Measurements from ENCODE around the gene TM9SF3.

DNA sequence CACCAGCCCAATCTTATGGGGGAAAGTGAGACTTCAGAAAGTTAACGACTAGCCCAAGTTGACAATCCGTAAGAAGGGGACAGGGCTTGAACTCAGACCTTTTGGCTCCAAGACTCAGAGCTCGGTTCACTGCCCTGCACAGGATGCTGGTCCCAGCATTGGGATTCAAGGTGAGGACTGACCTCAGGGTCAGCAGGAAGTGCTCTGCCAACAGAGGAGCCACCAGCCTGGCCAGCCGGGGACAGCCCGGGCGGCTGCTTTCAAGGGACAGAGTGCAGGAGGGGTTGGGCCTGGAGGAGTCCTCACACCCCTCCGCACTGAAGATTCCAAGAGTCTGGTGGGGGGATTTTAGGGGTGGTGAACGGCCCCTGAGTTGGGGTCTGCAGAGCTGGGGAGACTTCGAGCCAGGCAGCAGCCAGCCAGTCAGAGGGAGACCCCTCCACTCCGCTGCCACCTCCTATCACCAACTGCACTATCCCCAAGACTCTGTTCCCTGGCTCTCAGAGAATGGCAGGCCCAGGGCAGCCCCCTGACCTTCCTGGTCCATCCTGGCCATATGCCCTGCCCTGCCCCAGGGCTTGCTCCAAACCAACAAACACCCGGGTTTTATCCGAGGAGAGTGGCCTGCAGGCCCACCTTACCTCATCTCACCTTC is 92.8 kb downstream of the TM9SF3 start:
- TF ChIP-seq, protein P1, sequence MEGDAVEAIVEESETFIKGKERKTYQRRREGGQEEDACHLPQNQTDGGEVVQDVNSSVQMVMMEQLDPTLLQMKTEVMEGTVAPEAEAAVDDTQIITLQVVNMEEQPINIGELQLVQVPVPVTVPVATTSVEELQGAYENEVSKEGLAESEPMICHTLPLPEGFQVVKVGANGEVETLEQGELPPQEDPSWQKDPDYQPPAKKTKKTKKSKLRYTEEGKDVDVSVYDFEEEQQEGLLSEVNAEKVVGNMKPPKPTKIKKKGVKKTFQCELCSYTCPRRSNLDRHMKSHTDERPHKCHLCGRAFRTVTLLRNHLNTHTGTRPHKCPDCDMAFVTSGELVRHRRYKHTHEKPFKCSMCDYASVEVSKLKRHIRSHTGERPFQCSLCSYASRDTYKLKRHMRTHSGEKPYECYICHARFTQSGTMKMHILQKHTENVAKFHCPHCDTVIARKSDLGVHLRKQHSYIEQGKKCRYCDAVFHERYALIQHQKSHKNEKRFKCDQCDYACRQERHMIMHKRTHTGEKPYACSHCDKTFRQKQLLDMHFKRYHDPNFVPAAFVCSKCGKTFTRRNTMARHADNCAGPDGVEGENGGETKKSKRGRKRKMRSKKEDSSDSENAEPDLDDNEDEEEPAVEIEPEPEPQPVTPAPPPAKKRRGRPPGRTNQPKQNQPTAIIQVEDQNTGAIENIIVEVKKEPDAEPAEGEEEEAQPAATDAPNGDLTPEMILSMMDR (conservative IDR thresholded peaks at IDR 0.05 in 1 of 2, IDR thresholded peaks at IDR 0.05 in 1 of 2; ENCODE audit: extremely low read depth in 1 of 2, insufficient read depth in 1 of 2, low read depth in 1 of 2, low read length in 2 of 2), result no peak
- TF ChIP-seq EZH2 (IDR thresholded peaks at IDR 0.05; ENCODE audit: borderline replicate concordance, low read length), result no peak

Measured in mammary epithelial cell (primary cell).